ENCODE measurements around the gene C19orf38. TPM values are rescaled to one million over a fixed set of nuclear protein-coding genes. Genes with fewer than 3 reads are reported as not detected.

Gene C19orf38
- total and polyA plus RNA-seq, 9 of the 15 experiments (the other 6 are each of a cell fraction or from before 2014, with no cell fraction given) = 0.14 to 0.18 TPM; not detected in 7

DNA sequence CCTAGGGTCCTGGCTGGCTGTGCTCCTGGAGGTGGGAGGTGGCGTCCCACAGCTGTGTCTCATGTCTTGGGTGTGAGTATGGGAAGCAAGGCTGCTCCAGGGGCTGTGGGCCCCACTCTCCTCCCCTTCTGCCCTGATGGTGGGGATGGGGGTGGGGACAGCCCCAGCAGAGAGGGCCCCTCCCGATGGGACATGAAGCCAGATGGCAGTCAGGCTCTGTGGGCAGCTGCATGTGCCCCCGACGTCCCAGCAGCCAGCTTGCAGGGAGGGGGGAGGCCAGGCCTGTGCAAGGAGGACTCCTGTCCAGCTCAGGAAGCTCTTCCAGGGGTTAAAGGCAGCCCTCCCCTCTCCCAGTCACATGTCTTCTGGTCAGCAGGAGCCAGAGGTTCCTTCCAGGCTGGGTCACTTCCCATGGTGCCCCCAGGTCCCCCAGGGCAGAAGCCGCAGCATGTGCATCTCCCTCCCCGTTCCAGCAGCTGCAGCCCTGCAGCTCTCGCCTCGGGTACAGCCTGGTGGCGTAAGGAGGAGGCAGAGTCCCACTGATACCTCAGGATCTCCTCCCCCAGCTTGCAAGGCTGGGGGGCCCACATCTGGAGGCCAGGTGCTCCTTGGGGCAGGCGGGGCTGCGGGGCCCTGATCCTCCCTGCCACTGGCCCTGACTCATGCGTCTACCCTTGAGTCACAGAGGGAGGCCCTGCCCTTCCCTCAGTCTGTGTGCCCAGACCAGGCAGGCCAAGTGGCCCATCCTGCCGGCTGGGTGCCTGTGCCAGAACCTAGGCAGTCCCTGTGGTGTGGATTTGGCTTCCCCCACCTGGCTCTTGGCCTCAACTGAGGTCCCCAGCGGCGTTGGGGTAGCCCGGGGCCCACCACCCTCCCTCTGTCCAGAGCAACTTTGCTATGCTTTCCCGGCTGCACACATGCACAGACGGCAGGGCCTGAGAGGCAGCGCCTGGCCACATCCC lies 67.2 kb downstream of the C19orf38 start:
- Histone ChIP-seq H3K4me3 (no peak overlapping the region), H3K79me2 (ENCODE audit: control insufficient read depth, insufficient read depth, low read length) (no peaks in the 10 kb centered on the region), H3K4me2 (ENCODE audit: insufficient read depth, low read length) (no peak overlapping the region), H3K9ac (ENCODE audit: insufficient read depth in 1 of 2, low read depth in 2 of 2, low read length in 2 of 2) (peak overlapping the region in 1 of 2 experiments; percentile 58; a peak in 2 of 4 replicates), H4K20me1 (replicated peaks; ENCODE audit: control insufficient read depth, insufficient read depth, low read length) (no peaks in the 10 kb centered on the region), H3K36me3 (ENCODE audit: control insufficient read depth, insufficient read depth, low read length) (peaks cover 71% of the 10 kb centered on the region; the same call in 1 of the 3 replicates), H2AFZ (ENCODE audit: low read depth, low read length) (no peak overlapping the region), H3K9me1 (ENCODE audit: control insufficient read depth, insufficient read depth, low read length) (peaks cover 5% of the 10 kb centered on the region), H3K27me3 (ENCODE audit: control insufficient read depth in 2 of 2, insufficient read depth in 2 of 2, low read length in 2 of 2) (no peaks in the 10 kb centered on the region), H3K4me1 (replicated peaks in 1 of 2; ENCODE audit: control insufficient read depth in 2 of 2, insufficient read depth in 2 of 2, low read length in 2 of 2) (peaks cover 0 to 38% of the 10 kb centered on the region in 2 experiments; a peak in 2 of 5 replicates), H3K27ac (ENCODE audit: extremely low read depth, low read depth, low read length) (no peak overlapping the region), H3K9me3 (replicated peaks; ENCODE audit: control insufficient read depth, insufficient read depth, low read depth, low read length) (no peaks in the 10 kb centered on the region)
- WGBS (ENCODE audit: insufficient coverage, low coverage, missing lambda C conversion rate) = 91% methylated on average over 19 of the region's 19 CpGs
- no peak for ATAC-seq
- FAIRE-seq = no peak
- TF ChIP-seq, protein P1, sequence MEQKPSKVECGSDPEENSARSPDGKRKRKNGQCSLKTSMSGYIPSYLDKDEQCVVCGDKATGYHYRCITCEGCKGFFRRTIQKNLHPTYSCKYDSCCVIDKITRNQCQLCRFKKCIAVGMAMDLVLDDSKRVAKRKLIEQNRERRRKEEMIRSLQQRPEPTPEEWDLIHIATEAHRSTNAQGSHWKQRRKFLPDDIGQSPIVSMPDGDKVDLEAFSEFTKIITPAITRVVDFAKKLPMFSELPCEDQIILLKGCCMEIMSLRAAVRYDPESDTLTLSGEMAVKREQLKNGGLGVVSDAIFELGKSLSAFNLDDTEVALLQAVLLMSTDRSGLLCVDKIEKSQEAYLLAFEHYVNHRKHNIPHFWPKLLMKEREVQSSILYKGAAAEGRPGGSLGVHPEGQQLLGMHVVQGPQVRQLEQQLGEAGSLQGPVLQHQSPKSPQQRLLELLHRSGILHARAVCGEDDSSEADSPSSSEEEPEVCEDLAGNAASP (IDR thresholded peaks at IDR 0.05) = no peak
- TF ChIP-seq POLR2G (IDR thresholded peaks at IDR 0.05; ENCODE audit: low read depth, low read length) = peak; percentile 38
- TF ChIP-seq RBM22 (IDR thresholded peaks at IDR 0.05; ENCODE audit: low read depth, low read length, poor library complexity, severe bottlenecking) = peak; percentile 33
- CTCF ChIA-PET (ENCODE audit: low intra/inter-chr PET ratio) = no interaction called here
- in situ Hi-C loops (cut with MboI) (no loop called here), intact Hi-C loops (cut with micrococcal nuclease) (no loop called here)
- BruUV-seq (replicated peaks) = no TSS peak
- POLR2A ChIA-PET = interaction anchor here (1.0 kb wide), 1 partner anchor 13 kb away, joined by 4 read pairs; no protein-coding TSS in a partner anchor
- DNase-seq (ENCODE audit: extremely low read depth in 1 of 4, low spot score in 3 of 4) = no peak

Data from K562 (cell line).